GM18526 (cell line): ENCODE results near the gene CMSS1.

Experiments
- POLR2A ChIP-seq: IDR thresholded peaks from 3 replicates; pipeline ENCODE4 v1.6.1; 2011; ENCODE audit not compliant: insufficient read length; ENCODE audit errors: extremely low read depth

CMSS1 gene

DNA sequence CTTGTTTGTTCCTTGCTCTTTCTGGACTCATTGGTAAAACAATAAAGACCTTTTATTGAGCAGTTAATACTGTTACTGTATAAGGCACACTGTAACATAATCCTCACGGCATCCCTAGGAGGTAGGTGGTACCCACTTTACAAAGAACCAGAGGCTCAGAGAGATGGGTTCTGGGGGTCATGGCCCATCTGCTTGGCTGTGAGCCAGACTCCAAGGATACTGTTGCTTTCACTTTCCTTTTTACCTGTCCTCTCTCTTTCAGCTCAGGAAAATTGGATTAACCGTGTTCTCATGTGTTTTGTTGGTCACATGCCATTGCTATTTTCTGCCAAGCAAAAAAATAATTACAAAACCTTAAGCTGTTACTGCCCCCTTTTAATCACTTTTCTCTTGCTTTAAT is 331.5 kb downstream of the CMSS1 start:
- TF ChIP-seq POLR2A: no peak

DNA sequence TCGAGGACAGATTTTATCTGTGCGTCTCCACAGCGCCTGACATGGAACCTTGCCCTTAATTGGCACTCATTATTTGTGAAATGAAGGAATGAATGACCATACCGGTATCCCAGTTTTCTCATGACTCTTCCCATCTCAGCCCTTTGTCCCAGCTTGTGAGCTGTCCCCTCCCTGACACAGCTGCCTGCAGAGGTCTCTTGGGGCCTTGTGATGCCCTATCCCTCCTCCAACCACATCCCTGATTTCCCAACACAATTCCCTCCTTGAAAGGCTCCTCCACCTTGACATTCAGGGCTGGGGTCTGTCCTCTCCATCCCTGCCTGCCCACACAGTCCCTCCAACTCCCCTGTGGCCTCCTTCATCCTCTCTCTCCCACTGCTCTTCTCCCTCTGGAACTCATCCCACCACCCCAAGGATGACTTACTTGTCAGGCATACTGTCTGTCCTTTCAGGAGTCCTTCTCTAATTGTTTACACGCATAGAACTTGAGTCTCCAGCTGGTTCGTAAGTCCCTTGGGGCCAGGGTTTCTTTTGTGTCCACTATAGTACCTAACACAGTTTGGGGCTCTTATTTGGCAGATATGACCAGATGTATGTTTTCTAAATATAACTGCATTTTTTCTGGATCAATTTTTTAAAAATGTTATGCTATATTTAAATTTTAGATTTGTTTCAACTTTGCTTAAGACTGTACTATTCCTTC is 332.2 kb downstream of the CMSS1 start:
- no peak for TF ChIP-seq POLR2A

DNA sequence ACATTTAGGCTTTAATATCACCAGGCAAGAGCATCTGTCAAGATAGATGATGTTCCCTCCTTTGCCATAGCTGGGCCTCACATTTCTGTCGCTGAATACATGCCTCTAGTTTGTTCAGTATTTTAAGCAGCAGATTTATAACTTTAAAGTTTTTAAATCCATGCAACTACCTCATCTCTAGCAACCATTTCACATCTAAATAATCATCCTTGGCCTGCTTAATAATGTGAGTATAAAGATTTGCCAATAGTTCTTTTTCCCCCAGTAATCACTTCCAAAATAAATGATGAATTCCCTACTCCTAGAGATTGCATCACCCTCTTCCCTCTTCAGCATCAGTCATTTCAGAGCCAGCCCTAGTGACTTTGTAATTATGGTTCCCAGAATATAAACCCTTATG is 332.8 kb downstream of the CMSS1 start:
- TF ChIP-seq POLR2A: no peak

DNA sequence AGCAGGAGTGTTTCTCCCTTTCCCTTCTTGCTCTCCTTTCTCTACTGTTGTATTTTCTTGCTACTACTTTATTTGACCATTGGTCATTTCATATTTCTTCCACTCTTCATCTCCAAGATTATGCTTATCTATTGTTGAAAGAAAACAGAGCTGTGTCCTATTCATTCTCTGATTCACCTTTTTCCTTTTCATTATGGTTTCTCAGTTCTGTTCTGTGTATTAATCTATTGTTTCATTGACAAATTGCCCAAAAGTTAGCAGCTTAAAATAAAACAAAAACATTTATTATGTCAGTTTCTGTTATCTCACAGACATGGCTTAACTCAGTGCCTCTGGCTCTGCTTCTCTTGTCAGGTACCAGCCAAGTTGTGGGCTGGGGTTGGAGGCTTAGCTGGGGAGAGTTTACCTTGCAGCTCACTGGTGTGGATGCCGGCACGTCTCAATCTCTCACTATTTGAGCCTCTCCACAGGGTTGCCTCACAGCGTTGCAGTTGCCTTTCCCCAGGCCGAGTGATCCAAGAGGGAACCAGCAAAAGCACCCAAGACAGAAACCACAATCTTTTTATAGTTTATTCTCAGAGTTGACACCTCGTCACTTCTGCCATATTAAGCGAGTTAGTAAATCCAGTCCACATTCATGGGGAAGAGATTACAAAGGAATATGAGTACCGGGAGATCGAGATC is 333.5 kb downstream of the CMSS1 start:
- TF ChIP-seq POLR2A: no peak

DNA sequence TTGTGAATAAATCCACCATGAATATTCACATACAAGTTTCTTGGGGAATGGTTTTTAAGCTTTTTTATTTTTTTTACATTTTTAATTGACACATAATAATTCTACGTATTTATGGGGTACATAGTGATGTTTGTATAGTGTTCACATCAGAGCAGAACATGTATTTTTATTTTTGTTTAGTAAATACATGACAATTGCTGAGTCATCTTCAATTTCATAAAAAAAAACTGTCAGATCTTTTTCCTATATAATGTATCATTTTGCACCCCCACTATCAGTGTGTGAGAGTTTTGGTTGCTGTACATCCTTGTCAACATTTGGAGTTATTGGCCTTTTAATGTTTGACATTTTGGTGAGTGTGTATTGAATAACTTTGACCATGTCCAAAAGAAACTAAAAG is 336.5 kb downstream of the CMSS1 start:
- no peak for TF ChIP-seq POLR2A

DNA sequence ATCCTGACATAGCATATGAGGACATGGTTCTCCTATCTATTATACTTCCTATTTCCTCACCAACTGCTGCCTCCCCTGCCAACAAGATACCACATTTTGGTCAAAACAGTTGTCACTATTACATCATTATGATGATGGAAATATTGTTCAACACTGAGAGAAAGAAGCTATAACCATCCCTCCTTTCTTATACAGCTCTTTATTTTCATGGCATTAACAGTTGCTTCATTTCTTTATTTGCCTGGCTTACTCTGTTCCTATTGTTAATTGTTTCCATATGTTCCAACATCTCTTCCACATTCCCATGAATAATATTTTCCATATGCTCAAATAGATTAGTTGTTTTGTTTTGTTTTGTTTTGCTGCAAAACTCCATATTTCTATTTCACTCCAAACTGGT is 337.5 kb downstream of the CMSS1 start:
- no peak for TF ChIP-seq POLR2A

DNA sequence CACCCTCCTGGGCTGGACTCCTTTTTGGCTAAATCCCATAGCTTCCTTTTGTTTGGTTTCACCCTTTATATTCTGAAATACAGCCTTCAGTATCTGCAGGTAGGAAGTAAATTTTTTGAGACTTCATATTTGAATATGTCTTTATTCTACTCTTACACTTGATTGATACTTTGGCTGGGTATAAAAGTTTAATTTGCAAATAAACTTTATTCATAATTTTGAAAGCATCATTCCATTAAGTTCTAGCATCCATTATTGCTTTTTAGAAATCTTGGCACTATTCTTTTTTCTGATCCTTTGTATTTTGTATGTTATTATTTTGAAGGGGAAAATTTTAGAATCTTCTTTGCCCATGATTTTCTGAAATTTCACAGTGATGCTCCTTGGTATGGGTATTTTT is 337.9 kb downstream of the CMSS1 start:
- TF ChIP-seq POLR2A: no peak

DNA sequence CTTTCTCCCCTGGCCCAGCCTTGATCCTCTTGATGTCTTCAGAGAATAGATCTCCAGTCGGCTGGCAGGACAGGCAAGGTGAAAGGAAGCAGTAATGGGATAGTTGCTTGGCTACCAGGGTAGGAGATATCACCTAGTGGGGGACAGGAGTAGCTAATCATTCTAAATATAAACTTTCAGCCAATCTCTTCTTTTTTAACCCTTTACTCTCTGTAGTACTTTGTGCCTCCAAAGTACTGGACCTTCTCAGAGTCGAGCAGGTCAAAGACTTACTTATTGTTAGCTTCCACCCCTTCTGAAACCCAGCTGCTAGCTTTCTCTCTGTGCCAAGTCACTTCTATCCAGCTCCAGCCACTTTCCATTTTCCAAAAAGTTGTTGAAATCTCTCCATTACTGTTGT is 340.0 kb downstream of the CMSS1 start:
- no peak for TF ChIP-seq POLR2A

DNA sequence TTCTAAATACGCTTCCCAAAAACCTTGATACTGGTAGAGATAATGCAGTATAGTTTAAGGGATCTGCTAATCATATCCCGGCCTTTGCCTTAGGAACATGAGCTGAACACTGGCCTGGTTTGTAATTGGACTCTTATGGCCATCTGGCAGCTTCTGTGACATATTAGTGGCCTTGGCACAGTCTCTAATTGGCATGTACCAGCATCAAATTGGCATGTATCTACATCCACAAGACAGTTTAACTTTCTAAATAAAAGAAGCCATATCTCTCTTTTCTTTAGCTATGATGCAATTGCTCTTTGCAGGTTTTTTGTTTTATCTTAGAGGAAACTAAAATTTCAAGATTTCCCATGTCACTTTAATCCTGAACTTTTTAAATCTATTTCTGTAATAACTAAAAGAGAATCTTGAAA is 341.3 kb downstream of the CMSS1 start:
- no peak for TF ChIP-seq POLR2A

DNA sequence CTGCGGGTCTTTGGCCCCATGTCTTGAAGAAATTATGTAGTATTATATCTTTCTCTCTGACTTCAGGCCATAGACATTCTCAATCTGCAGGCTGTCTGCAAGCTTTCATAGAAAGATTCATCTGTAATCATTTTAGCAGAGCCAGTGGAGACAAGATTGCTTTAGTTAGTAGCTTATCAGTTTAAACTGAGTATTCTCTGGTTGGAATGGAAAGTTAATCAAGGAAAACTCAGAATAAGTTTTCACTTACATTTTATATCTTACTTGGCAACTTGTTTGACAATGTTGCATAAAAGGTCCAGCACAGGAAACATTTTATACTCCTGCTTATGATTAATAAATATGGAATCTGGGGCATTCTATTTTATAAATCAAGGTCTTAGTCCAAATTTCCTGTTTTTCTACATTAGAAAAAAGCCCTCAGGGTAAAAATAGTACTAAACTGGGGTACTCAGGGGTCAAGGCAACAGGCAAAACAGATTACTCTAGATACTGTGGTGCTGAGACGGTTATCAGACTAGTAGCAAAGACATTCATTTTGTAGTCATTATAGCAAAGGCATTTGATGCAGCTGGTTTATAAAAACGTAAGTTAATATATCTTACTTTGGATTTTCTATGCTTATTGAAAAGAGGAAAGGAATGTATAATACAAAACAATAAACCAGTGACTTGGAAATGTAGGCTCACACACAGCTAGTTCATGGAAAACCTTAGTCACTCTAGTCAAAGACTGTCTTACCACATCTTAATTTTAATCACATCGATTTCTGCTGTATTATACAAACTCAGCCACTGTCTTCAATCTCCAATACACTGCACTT is 341.9 kb downstream of the CMSS1 start:
- TF ChIP-seq POLR2A: no peak

DNA sequence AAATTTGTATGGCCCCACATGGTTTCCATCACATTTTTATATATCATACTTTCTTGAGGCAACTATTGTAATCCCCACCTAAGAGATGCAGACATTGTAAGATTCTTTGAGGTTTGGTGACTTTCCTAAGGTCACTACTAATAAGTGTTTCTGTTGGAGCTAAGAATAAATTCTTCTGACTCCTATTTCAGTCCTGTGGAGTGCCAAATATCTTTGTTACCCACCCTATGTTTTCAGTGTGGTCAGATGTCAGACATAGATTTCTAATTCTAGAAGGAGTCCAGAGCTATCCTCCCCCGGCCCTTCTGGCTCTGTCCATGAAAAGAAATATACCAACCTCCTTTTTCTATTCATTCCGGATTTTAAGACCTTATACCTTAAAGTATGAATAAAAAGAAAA is 342.9 kb downstream of the CMSS1 start:
- TF ChIP-seq POLR2A: no peak

DNA sequence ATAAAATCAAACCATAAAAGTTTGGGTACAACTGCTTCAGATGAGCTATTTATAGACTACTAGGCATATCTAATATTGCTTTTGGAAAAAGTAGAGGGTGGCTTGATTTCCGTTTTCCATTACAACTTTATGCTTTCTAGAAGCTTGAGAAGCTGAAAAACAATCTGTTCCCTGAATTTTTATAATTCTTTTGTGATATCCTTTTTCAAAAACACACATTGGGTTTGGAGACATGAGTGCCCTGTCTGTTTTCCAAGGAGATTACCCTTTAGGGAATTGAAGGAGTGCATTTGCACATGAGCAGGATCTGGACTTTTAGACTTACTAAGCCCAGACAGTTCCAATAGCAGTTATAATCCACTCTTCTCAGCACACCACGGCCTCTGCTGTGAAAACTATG is 346.1 kb downstream of the CMSS1 start:
- no peak for TF ChIP-seq POLR2A

DNA sequence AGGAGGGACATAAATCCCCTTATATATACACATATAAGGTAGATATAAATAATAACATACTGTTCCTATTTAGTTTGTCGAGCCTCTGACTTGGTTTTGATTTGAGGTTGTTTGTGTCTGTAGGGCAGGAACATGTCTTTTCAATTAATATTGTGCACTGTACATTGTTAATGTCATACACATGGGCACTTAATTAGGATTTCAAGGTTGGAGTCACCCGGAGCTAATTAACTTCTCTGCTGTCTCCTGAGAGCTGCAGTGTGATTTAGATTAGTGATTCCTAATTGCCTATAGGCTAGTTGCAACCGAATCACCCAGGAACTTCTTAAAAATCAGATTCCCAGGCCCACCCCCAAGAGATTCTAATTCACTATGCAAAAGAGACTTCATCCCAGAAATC is 347.1 kb downstream of the CMSS1 start:
- TF ChIP-seq POLR2A: no peak

DNA sequence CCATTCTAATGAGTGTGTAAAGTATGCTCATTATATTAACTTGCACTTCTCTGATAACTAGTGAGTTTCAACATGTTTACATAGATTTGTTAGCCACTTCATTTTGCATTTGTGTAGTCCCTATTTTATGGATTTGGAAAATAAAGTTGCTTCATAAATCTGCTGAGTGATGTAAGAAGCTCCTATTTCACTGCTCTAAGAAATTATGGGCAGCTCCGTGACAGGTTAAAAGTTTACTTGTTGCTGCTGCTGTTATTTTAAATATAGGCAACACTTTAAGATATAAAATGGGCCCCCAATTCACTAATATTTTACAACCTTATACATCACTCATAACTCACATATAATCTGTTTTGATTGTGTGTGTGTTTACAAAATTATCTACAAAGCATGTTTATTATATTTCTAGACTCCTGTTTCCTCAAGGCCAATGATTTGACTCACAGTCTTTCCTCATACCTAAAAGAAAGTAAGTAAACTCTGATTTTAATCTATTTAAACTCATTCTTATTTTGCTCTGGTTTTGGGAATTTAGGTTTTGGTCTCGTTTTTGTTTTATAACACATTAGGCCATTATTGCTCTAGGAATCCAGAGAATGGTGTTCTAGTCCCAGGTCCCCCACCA is 348.4 kb downstream of the CMSS1 start:
- TF ChIP-seq POLR2A: no peak

DNA sequence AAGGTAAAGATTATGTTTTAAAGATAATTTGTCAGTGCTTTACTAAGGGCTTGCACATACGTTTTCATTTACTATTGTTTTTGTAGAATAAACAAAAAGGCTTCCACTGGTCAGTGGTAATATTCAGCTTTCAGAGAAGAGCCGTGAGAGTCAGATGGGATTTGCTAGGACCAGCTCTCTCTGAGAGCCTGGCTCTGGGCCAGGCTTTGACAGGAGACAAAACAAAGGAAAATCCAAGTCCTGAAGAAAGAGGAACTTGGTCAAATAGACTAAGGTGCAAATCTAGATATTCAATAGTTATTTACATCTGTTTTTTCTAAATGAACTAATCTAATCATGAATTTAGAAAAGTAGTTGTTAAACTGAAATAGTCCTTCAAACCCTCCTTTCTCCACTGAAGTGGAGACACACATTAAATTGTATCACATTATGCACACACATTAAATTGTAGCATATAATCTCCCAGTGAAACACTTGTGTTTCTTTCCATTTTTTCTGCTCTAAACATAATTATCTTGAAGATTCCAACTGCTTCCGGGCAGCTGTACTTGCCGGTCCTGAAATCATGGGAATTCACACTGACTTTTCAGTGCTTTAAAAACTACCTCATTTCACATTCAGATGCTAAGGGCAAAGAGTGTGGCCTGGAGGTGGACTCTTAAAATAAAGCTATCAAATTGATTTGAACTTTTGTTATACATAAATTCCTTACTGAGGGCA is 351.7 kb downstream of the CMSS1 start:
- TF ChIP-seq POLR2A: no peak
